ENCODE measurements around the gene QPCT.

Gene QPCT

GRCh38 chr2:37324786-37325624 lies 19.4 kb upstream of the QPCT start, which contains the start of gene PRKD3:
TSS of gene PRKD3 (minus strand) at chr2:37324833. CDS start at chr2:37316524, 8,309 bp downstream.
- peak; percentile 78 for DNase-seq (ENCODE audit: low spot score)

GRCh38 chr2:37325625-37326071 lies 18.8 kb upstream of the QPCT start:
- no peak for DNase-seq (ENCODE audit: low spot score)

GRCh38 chr2:37326285-37326684 lies 18.1 kb upstream of the QPCT start:
- peak; percentile 84 for DNase-seq (ENCODE audit: low spot score)

GRCh38 chr2:37326866-37327634 lies 17.4 kb upstream of the QPCT start:
- DNase-seq (ENCODE audit: low spot score): no peak

- DNase-seq (ENCODE audit: low spot score): no peak
These were observed 13.7 kb upstream of the QPCT start for GRCh38 chr2:37330681-37331080.

- DNase-seq (ENCODE audit: low spot score): no peak
These were observed 11.9 kb upstream of the QPCT start for GRCh38 chr2:37332560-37332959.

GRCh38 chr2:37333256-37333655 lies 11.2 kb upstream of the QPCT start:
- DNase-seq (ENCODE audit: low spot score): no peak

GRCh38 chr2:37335604-37336003 lies 8.8 kb upstream of the QPCT start:
- DNase-seq (ENCODE audit: low spot score): no peak

GRCh38 chr2:37337620-37338280 lies 6.7 kb upstream of the QPCT start:
- DNase-seq (ENCODE audit: low spot score): no peak

- no peak for DNase-seq (ENCODE audit: low spot score)
These were observed 5.5 kb upstream of the QPCT start for GRCh38 chr2:37338933-37339332.

- DNase-seq (ENCODE audit: low spot score): no peak
These were observed 3.8 kb upstream of the QPCT start for GRCh38 chr2:37340637-37341036.

- no peak for DNase-seq (ENCODE audit: low spot score)
These were observed 1.7 kb upstream of the QPCT start for GRCh38 chr2:37342591-37343220.

- peak; percentile 56 for DNase-seq (ENCODE audit: low spot score)
These were observed 644 bp upstream of the QPCT start for GRCh38 chr2:37343537-37344434.

GRCh38 chr2:37348155-37348554 lies 3.7 kb downstream of the QPCT start:
- no peak for DNase-seq (ENCODE audit: low spot score)

GRCh38 chr2:37349231-37349860 lies 4.9 kb downstream of the QPCT start:
- DNase-seq (ENCODE audit: low spot score): peak; percentile 26

- DNase-seq (ENCODE audit: low spot score): no peak
These were observed 5.6 kb downstream of the QPCT start for GRCh38 chr2:37350034-37350433.

- DNase-seq (ENCODE audit: low spot score): no peak
These were observed 10.1 kb downstream of the QPCT start for GRCh38 chr2:37354531-37354930.

GRCh38 chr2:37355735-37356134 lies 11.3 kb downstream of the QPCT start:
- DNase-seq (ENCODE audit: low spot score): no peak

- DNase-seq (ENCODE audit: low spot score): no peak
These were observed 11.9 kb downstream of the QPCT start for GRCh38 chr2:37356299-37356698.

- peak; percentile 40 for DNase-seq (ENCODE audit: low spot score)
These were observed 12.6 kb downstream of the QPCT start for GRCh38 chr2:37357069-37357468.

- peak; percentile 23 for DNase-seq (ENCODE audit: low spot score)
These were observed 13.1 kb downstream of the QPCT start for GRCh38 chr2:37357530-37357929.
